ENCODE measurements around the gene GRIN2C. TPM values are rescaled to one million over a fixed set of nuclear protein-coding genes. Genes with fewer than 3 reads are reported as not detected.

The GRIN2C gene
- total and polyA plus RNA-seq, 2 of the 4 experiments (the other 2 are of a cell fraction), result 0.22 TPM; not detected in 1

DNA sequence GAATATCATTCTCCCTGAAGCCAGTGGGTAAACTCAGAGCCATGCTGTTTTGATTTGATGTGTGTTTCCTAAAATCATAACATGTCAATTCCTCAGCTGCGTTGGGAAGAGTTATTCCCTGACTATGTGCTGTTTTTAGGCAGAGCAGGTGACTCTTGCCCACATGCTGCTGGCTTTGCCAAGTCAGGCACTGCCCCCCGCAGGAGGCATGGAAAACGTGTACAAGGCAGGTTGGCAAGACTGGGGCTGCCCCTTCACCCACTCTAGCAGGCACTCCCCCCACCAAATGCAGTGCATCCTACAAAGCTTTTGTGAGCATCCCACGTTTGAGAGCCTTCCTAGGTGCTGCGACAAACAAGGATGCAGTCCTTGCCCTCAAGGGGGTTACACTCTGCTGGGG, 45.2 kb downstream of the GRIN2C start:
- no peak overlapping the region for H2BK5ac ChIP-seq (ENCODE audit: low read depth, low read length, poor library complexity, severe bottlenecking)
- H4K20me1 ChIP-seq (ENCODE audit: insufficient read depth, low read length), result no peaks in the 10 kb centered on the region; the same call in 1 of the 2 replicates
- no peak overlapping the region for H3K18ac ChIP-seq (ENCODE audit: low read depth, low read length)
- no peaks in the 10 kb centered on the region for H3K79me1 ChIP-seq (ENCODE audit: low read depth in 1 of 2, low read length in 2 of 2)
- 100% methylated on average over 2 of the region's 5 CpGs; no CpG with 5 or more reads in 1 of the 2 experiments for WGBS, 2 experiments (ENCODE audit: extremely low coverage in 2 of 2, insufficient read length in 1 of 2)
- no peak overlapping the region for H3K23ac ChIP-seq (ENCODE audit: low read depth, low read length)
- DNase-seq (no peak), ATAC-seq (ENCODE audit: low read depth) (no peak)
- H3K9me1 ChIP-seq (ENCODE audit: insufficient read depth, low read length), result 0 out of 2 replicates have a peak, but pooled peaks cover 5% of the 10 kb centered on the region
- no peak overlapping the region for H3K56ac ChIP-seq (ENCODE audit: extremely low read depth, insufficient read depth, low read length)
- H3K4me2 ChIP-seq (ENCODE audit: low read depth, low read length), result no peak overlapping the region
- TF ChIP-seq, protein P1, sequence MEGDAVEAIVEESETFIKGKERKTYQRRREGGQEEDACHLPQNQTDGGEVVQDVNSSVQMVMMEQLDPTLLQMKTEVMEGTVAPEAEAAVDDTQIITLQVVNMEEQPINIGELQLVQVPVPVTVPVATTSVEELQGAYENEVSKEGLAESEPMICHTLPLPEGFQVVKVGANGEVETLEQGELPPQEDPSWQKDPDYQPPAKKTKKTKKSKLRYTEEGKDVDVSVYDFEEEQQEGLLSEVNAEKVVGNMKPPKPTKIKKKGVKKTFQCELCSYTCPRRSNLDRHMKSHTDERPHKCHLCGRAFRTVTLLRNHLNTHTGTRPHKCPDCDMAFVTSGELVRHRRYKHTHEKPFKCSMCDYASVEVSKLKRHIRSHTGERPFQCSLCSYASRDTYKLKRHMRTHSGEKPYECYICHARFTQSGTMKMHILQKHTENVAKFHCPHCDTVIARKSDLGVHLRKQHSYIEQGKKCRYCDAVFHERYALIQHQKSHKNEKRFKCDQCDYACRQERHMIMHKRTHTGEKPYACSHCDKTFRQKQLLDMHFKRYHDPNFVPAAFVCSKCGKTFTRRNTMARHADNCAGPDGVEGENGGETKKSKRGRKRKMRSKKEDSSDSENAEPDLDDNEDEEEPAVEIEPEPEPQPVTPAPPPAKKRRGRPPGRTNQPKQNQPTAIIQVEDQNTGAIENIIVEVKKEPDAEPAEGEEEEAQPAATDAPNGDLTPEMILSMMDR (conservative IDR thresholded peaks at IDR 0.05; ENCODE audit: low read depth, low read length), result 0 out of 2 replicates have a peak, but pooled peaks have one; percentile 3
- TF ChIP-seq MXI1 (IDR thresholded peaks at IDR 0.05; ENCODE audit: borderline replicate concordance, low read depth, low read length), result no peak
- no peak overlapping the region for H3K14ac ChIP-seq (replicated peaks; ENCODE audit: low read depth, low read length)
- no peak overlapping the region for H2AK5ac ChIP-seq (ENCODE audit: low read depth, low read length)
- no peaks in the 10 kb centered on the region for H3K27me3 ChIP-seq (ENCODE audit: control insufficient read depth, insufficient read depth, low read length)
- H4K5ac ChIP-seq (ENCODE audit: low read depth, low read length), result no peak overlapping the region
- in situ Hi-C loops (cut with MboI; ENCODE audit: low sequenced_read_pairs), result no loop called here
- CTCF ChIA-PET, result no interaction called here
- no peak overlapping the region for H2BK20ac ChIP-seq (ENCODE audit: low read depth, low read length)
- intact Hi-C loops (cut with micrococcal nuclease), result no loop called here
- H3K4me3 ChIP-seq (ENCODE audit: insufficient read depth, low read depth, low read length), result no peak overlapping the region
- H3K36me3 ChIP-seq (ENCODE audit: control insufficient read depth, insufficient read depth, low read length), result peaks cover 5% of the 10 kb centered on the region; the same call in 1 of the 2 replicates
- H3K27ac ChIP-seq (ENCODE audit: insufficient read depth, low read length), result no peak overlapping the region
- no peaks in the 10 kb centered on the region for H3K9me3 ChIP-seq (ENCODE audit: control insufficient read depth, insufficient read depth, low read length)
- no peak overlapping the region for H3K4ac ChIP-seq (ENCODE audit: low read depth, low read length)
- dilution Hi-C loops (cut with HindIII; ENCODE audit: low sequenced_read_pairs, unreplicated experiment), result no loop called here
- no TSS peak for BruUV-seq (replicated peaks)
- no peaks in the 10 kb centered on the region for H3K4me1 ChIP-seq (ENCODE audit: control insufficient read depth, insufficient read depth, low read length)
- H4K8ac ChIP-seq (ENCODE audit: low read depth in 2 of 2, low read length in 2 of 2), result no peak overlapping the region
- no peak overlapping the region for H3K9ac ChIP-seq (ENCODE audit: low read depth, low read length)
- no peak overlapping the region for H2AK9ac ChIP-seq (replicated peaks; ENCODE audit: low read depth, low read length, poor library complexity)
- H4K91ac ChIP-seq (ENCODE audit: insufficient read depth, low read depth, low read length), result no peak overlapping the region
- H2AFZ ChIP-seq (replicated peaks; ENCODE audit: low read length, poor library complexity), result no peak overlapping the region
- POLR2A ChIA-PET (ENCODE audit: unreplicated experiment), result no interaction called here
- H2BK15ac ChIP-seq (ENCODE audit: low read depth, low read length), result no peak overlapping the region
- no peak overlapping the region for H2BK120ac ChIP-seq (ENCODE audit: low read depth, low read length)

Measured in IMR-90 (cell line).